KG1 (cell line): ENCODE results near the gene VMAC.

Experiments
- DNase-seq: peaks from one replicate; lab custom pipeline; 2025; lab: John Stamatoyannopoulos, UW

Gene VMAC

GRCh38 chr19:5905114-5905778 is 574 bp downstream of the VMAC start:
- DNase-seq, result no peak

DNA sequence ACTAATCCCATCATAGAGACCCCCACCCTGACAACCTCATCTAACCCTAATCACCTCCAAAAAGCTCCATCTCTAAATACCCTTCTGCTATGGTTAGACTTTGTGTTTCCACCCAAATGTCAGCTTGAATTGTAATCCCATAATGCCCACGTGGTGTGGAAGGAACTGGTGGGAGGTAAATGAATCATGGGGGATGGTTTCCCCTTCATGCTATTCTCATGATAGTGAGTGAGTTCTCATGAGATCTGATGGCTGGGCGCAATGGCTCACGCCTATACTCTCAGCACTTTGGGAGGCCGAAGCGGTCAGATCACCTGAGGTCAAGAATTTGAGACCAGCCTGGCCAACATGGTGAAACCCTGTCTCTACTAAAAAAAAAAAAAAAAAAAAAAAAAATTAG is 2.6 kb downstream of the VMAC start:
- DNase-seq, result no peak

DNA sequence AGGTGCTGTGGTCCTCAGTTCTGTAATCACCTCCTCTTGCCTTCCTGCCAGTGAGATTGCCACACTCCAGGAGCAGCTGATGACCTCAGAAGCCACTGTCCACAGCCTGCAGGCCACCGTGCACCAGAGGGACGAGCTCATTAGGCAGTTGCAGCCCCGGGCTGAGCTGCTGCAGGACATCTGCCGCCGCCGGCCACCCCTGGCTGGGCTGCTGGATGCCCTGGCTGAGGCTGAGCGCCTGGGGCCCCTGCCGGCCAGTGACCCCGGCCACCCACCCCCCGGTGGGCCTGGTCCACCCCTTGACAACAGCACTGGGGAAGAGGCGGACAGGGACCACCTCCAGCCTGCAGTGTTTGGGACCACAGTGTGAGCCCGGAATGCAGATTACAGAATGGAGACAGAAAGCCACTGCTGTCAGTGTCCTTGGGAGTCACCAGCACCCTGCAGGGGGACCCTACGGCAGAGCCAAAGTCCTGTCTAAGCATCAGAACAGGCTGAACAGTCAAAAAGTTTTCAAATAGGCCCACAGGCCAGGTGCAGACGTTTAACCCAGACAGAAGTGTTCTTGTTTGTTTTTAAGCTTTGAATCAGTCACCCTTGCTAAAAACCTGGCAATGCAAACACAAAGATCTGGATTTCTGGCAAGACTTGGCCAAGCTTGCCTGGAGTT is 4.2 kb downstream of the VMAC start:
- DNase-seq, result no peak

- DNase-seq, result no peak
Observed at GRCh38 chr19:5910638-5910907, 5.9 kb downstream of the VMAC start.

DNA sequence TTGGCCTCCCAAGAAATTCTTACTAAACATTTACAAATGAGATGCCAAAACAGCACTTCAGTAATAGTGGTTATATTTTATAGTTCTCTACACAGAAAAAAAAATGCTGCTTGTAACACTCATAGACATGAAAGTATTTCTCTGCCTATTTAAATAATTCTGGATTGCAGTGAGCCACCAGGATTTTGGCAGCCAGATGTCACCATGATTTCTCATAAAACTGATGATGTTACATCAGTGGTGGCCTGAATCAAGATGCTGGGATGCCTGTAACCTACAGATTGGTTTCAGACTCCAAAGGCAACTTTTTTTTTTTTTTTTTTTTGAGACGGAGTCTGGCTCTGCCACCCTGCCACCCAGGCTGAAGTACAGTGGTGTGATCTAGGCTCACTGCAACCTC is 6.7 kb downstream of the VMAC start:
- DNase-seq, result no peak

DNA sequence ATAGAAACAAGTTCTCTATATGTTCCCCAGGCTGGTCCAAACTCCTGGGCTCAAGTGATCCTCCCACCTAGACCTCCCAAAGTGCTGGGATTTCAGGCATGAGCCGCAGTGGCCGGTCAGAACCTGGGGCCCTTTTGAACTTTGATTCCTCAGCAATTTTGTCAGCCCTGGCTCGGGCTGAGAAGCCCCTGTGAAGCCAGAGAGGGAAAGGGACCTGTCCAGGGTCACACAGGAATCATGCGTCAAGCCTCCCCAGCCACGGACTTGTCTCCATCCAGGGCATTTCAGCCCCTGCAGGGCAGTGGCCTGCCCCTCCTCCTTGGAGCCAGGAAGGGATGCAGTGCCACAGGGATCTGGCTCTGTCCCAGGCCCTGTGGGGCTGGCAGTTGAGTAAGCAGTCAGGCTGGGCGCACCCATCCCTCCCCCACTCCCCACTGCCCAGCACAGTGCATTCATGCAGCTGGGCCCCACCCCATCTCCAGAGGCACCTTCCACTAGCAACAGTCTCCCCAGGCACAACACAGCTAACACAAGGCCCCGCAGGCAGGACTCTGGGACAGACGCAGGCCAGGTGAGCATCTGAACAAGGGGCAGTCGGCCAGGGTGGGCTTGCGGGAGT is 9.2 kb downstream of the VMAC start, which contains the start of gene CAPS:
Gene CAPS (plus strand): TSS at position 516 of the 619 bp plus-strand sequence. CDS start 153 bp downstream, outside the sequence.
- DNase-seq, result no peak

DNA sequence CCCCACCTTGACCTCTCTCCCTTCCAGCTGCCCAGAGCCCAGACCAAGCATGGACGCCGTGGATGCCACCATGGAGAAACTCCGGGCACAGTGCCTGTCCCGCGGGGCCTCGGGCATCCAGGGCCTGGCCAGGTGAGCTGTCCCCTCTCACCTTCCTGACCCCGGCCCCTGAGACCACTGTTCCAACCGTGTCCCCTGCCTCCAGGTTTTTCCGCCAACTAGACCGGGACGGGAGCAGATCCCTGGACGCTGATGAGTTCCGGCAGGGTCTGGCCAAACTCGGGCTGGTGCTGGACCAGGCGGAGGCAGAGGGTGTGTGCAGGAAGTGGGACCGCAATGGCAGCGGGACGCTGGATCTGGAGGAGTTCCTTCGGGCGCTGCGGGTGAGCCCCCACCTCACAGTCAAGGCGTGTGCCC is 9.7 kb downstream of the VMAC start:
- DNase-seq, result no peak

GRCh38 chr19:5914946-5915781 is 10.5 kb downstream of the VMAC start:
- no peak for DNase-seq

DNA sequence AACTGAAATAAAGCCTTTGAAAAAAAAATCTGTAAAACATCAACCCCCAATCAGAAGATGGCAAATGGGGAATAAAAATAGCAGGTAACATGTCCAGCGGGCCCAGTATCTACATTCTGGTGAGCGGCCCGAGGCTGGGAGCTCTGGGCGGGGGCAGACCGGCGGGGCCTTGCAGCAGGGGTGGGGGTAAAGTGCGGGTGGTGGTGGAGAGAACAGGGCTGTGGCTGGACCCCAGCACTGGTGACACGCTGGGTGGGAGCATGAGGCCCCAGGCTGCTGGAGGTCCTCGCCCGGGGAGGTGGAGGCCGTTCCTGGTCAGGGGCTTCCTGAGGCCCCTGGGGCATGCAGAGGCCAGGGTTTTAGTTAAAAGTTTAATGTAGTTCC is 11.1 kb downstream of the VMAC start:
- no peak for DNase-seq

GRCh38 chr19:5916181-5916708 is 11.6 kb downstream of the VMAC start:
- no peak for DNase-seq

- DNase-seq, result no peak
Observed at GRCh38 chr19:5917431-5918107, 12.9 kb downstream of the VMAC start.

GRCh38 chr19:5918463-5919079 is 13.9 kb downstream of the VMAC start:
- no peak for DNase-seq

GRCh38 chr19:5921516-5922160 is 17.0 kb downstream of the VMAC start:
- no peak for DNase-seq

DNA sequence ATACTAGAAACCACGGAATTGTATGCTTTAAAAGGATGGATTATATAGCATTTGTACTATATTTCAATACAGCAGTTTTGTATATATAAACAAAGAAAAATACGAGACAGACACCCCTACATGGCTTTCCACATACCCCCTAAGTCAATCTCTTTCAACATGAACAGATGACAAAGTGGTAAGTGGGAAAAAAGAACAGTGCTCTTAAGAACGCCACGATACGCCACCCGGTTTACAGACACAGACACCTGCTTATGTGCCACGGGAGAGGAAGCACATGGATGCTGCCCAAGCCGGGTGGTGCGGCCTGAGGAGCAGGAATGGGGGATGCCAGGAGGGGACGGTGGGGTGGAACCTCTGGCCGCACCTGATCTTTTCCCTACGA is 17.5 kb downstream of the VMAC start:
- no peak for DNase-seq

DNA sequence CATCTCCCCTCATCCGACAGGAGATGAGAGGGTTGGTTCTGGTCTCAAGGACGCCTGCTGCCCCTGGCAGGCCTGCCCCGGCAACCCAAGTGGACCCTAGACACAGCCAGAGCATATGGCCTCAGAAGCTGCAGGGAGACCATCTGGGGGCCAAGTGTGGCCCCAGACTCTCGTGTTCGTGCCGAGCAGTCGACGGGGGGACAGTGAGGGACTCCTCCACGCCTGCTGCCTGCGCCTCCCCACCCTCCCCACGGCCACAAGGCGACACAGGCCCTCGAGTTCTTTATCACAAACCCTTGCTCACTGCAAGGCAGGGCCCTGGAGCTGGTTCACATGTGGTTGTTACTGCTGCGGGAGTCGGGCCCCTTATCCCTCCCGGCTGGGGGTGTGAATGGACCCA is 18.7 kb downstream of the VMAC start:
- DNase-seq, result no peak

- DNase-seq, result no peak
Observed at GRCh38 chr19:5925830-5926427, 21.3 kb downstream of the VMAC start.

DNA sequence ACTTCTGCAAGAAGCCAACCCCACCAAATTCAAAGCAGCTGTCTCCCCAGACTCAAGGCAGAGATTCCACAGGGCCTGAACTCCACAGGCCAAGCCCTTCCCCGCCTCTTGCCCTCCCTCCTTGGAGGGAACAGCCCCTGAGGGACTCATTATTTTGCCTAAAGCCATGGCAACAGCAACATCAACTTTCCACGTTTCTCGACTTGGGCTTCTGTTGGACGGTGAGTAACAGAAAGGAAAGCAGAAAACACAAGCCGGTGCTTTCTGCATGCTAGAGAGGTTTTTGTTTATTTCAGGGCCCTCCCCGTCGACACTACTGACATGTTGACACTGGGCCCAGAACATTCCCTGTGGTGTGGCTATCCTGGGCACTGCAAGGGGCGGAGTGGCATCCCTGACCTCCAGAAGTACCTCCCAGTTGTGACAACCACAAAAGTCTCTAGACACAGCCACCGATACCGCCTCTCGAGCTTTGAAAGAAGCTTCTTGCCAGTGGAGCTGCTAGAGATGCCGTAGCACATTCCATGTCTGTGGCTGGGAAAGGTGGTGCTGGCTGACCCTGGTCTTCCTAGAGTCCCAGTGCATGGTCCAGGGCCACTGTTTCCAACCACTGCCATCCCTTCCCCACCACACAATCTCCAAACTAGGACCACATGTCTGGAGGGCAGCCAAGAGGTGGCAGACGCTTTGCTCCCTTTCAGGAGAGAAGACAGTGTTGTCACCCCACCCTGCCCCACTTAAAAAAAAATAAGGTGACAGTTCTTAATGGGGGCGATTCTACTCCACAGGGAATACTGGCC is 22.2 kb downstream of the VMAC start:
- no peak for DNase-seq

DNA sequence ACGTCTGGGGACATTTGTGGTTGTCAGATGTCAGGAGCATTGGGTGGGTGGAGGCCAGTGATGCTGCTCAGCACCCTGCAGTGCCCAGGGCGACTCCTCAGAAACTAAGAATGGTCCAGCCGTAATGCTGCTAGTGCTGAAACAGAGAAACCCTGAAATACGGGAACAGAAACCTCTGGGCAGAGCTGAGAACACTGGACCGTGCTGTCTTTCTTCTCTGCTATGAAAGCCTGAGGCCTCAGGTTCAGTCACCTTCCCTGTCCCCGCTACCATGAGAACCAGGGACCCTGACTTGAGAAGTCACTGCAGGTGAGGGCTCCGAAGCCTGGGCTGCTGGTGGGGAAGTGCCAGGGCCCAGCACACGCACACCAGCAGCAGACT is 22.8 kb downstream of the VMAC start:
- no peak for DNase-seq

GRCh38 chr19:5929179-5929578 is 24.5 kb downstream of the VMAC start:
- DNase-seq, result no peak

DNA sequence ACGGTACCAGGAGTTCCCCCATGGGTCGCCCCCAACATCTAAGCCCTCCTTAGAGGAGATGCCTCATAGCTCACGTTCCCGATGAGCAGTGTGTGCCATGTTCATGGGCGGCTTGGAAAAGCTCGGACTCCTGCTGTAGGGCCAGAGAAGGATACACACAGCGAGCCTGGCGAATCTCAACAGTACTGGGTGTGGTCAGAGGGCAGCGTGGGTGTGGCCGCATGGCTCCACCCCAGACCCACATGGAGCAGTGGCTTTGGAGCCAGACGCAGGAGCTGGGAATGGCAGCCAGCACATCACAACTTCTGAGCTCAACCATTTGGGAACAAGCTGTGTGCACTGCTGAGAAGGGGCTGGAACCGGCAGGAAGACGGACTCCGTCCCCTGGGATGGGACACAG is 25.0 kb downstream of the VMAC start:
- no peak for DNase-seq
